Mesenteric fat pad (tissue), 1 donor: ENCODE measurements around the gene TDP2. TPM values are rescaled to one million over a fixed set of nuclear protein-coding genes. Genes with fewer than 3 reads are reported as not detected.
A peak's percentile ranks its signal among the peaks of the same experiment; 100 is the strongest.
"Not testable (repeated sequence)": the region's sequence is repeated elsewhere in the genome, so short reads cannot be mapped to it uniquely, and the experiment has no call there.

Source experiments
- DNase-seq: peaks from one replicate; pipeline ENCODE4 v3.0.0-alpha.2; 2020; ENCODE audit warnings: low spot score
- long read RNA-seq: library from polyadenylated mRNA; unstranded; transcript quantifications from one replicate; pipeline ENCODE4 v2.0.0, GENCODE V29; 2020
- total RNA-seq: library from RNA; stranded (reverse); fragmentation: NEBNext Ultra II Directional; extraction: Animal tissue kit (Norgen Biotek cat#: 25700); gene quantifications from one replicate; pipeline ENCODE4 v1.2.1, GENCODE V29; 2021
- donor health status: DM: yes; HTN: yes; CAD: no.

The TDP2 gene
- total RNA-seq = 29.9 TPM
- long read RNA-seq, transcript TDP2-202 (7 exons, 2,071 nt) = major isoform, 21 of 38 reads
- long read RNA-seq, partial matches to known transcripts = 10 of 38 reads
- long read RNA-seq, other reads (novel, unspliced or antisense) = 5 of 38 reads

- peak; percentile 98 for DNase-seq
Observed at GRCh38 chr6:24666641-24667377, at the start of gene TDP2, which contains the start of gene ACOT13. Gene TDP2 (minus strand): TSS chr6:24666899. CDS start chr6:24666862, 37 bp downstream. Gene ACOT13 (plus strand): TSS chr6:24667077. CDS start chr6:24667264, 187 bp downstream.

DNA sequence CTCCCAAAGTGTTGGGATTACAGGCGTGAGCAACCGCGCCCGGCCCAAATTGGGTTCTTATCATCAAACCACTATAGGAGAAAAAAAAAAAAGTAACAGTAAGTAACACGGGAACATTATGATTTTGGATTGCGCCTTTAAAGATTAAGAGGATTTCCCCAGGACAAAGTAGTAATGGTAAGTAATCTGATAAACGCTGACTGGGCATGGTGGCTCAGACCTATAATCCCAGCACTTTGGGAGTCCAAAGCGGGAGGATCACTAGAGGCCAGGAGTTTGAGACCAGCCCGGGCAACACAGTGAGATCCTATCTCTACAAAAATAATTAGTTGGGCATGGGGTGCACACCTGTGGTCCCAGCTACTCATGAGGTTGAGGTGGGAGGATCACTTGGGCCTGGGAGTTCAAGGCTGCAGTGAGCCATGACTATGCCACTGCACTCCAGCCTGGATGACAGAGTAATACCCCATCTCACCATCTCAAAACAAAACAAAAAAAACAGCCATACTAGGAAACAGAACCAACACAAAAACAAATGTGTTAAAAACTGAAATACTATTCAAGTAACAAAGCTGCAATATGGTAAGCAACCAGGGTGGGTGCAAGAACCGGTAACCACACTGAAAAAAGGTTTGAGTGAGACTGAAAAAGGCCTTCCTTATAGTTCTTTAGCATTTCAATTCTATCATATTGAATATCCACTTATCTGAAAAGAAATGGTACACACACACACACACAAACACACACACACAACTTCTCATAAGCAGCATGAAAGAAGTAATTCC lies 44.0 kb upstream of the TDP2 start:
- DNase-seq = no peak

DNA sequence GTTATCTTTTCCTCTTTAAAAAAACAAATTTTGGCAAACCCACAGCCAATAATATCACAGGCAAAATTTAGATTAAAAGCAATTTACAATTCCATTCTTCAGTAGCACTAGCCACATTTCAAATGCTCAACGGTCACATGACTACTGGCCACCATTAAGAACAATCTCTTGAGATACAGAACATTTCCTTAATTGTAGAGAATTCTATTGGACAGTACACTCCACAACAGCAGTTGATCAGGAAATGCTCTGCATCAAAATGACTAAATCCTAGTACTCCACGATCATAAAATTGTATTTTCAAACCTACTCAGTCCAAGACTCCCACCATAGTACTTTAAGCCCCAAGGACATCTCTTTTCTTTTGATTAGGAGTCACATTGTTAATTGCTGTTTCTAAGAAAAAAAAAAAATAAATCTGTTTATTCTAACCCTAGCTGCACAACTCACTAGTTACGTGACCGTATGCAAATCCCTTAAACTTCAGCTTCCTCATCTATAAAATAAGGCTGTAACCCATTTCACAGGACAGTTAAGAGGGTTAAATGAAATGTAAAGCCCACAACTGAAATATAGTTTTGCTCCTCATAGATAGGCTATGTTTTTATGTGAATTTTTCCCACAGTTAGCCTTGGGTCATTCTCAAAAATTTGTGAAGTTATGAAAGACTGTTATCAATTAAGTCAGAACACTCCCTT lies 42.5 kb upstream of the TDP2 start:
- no peak for DNase-seq

- no peak for DNase-seq
Observed at GRCh38 chr6:24708612-24709011, 41.9 kb upstream of the TDP2 start.

DNA sequence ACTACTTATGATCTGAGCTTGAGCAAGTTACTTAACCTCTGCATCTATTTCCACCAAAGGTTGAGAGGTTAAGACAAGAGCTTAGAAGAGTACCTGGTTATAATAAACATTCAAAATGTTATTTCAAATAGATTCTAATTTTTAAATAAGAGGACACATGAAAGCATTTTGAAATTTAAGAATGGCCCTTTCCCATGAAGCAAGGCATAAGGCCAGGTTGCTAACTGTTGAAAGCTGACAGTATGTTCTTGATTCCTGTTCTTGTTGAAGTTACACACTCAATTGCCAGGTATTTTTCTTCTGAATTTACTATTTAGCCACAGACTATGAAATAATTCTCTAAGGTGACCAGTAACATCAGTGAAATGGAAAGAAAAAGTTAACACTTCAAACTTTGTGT lies 37.8 kb upstream of the TDP2 start:
- DNase-seq = no peak

- no peak for DNase-seq
Observed at GRCh38 chr6:24702720-24703282, 36.1 kb upstream of the TDP2 start.

DNA sequence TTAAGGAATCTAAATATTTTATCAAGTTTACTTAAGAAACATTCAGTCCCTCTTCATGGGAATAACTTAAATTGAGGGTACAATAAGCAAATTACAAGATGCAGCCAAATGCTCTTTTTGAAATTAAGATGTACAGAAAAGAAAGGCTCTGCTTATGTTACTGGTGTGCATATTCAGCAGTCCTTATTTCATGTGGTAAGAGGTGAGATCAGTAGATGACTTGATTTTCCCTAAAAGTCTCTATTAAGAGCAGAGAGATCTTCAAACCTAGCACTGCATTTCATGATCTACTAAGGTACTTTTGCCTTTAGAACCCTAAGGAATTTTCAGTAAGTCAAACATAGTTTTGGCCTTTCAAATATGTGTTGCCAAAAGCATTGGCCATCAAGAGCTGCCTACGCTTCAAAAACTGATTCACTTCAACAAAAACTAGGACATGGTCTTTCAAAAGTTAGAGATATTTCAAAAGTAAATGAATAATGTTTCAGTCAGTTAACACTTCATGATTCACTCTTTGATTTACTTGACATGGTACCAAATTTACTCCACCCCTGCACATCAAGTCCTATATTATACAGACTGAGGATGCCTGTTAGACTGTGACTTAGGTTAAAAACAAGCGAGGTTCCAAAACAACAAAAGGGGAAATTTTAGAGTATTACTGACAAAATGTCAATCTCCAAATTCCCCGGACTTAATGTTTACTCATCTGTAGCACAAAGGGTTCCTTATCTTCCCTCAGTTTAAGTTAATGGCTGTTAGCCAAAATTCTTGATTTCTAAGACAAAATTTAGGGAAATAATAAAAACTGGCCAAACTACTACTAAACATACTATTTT lies 33.0 kb upstream of the TDP2 start:
- no peak for DNase-seq

- no peak for DNase-seq
Observed at GRCh38 chr6:24696097-24696496, 29.4 kb upstream of the TDP2 start.

DNA sequence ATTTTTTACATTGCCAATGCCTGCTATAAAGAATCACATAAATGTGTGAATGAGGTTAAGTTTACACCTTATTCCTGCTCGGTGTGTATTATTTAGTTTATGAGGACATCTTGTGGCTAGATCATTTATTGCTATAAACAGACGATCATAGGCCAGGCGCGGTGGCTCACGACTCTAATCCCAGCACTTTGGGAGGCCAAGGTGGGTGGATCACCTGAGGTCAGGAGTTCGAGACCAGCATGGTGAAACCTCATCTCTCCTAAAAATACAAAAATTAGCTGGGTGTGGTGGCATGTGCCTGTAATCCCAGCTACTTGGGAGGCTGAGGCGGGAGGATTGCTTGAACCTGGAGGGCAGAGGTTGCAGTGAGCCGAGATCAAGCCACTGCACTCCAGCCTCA lies 28.9 kb upstream of the TDP2 start:
- not testable (repeated sequence) for DNase-seq

- DNase-seq = no peak
Observed at GRCh38 chr6:24694198-24694597, 27.5 kb upstream of the TDP2 start.

GRCh38 chr6:24692848-24693592 lies 26.3 kb upstream of the TDP2 start:
- DNase-seq = no peak

GRCh38 chr6:24692415-24692814 lies 25.7 kb upstream of the TDP2 start:
- DNase-seq = no peak

DNA sequence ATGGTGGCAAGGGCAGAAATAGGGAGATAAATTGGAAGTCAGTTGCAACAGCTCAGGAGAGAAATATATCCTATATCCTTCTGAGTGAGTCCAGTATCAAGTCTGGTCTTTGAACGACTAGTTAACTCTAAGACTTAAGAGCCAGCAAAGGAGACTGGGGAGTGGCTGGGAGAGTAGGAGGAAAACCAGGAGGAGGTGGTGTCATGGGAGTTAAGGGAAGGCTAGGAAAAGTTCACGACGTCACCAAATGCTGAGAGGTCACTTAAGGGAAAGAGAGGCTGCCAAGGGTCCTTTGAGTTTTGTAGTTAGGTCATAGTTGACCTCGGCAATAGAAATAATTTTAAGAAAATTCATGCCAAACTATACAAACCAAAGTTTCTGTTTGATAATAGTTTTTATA lies 25.3 kb upstream of the TDP2 start:
- no peak for DNase-seq

- no peak for DNase-seq
Observed at GRCh38 chr6:24691550-24691949, 24.9 kb upstream of the TDP2 start.

DNA sequence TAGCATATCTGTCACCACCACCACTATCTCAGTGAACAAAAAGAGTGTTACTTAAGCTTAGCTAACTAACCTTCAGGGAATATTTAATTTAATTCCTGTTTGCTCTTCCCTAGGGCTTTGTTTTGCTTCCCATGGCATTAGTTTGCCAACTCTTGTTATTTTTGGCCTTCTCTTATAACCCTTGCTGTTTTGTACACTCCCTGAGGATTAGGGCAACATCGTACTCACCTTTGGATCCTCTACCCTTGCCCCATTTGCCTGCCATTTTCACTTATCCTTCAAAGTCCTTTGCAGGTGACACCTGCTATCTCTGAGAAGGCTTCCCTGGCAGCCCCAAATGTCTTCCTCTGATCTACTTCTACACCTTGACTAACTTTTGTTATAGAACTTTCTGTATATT lies 23.9 kb upstream of the TDP2 start:
- DNase-seq = no peak

GRCh38 chr6:24689964-24690363 lies 23.3 kb upstream of the TDP2 start:
- DNase-seq = no peak

- DNase-seq = no peak
Observed at GRCh38 chr6:24686946-24687345, 20.2 kb upstream of the TDP2 start.

DNA sequence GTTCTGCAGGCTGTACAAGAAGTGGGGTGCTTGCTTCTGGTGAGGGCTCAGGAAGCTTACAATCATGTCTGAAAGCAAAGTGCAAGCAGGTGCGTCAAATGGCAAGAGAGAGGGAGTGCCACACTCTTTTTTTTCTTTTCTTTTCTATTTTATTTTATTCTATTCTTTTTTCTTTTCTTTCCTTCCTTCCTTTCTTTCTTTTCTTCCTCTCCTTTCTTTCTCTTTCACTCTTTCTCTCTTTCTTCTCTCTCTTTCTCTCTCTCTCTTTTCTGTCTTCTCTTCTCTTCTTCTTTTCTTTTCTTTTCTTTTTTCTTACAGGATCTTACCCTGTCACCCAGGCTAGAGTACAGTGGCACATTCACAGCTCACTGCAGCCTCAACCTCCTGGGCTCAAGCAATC lies 19.7 kb upstream of the TDP2 start:
- DNase-seq = no peak
